DOHH2 (cell line): Measurements from ENCODE around the gene TFPI2.

Experiments
- H3F3A ChIP-seq: fragments of 200-600 bp; sonication (generic), shearing (Covaris generic); 2 replicates; pipeline ENCODE4 v1.6.0; 2016; ENCODE audit warnings: antibody characterized with exemption, mild to moderate bottlenecking; ENCODE audit not compliant: control insufficient read depth, insufficient read depth
- H3K27ac ChIP-seq: fragments of 200-600 bp; sonication (generic); 2 replicates; pipeline ENCODE4 v1.5.1; 2014; ENCODE audit warnings: low read depth, mild to moderate bottlenecking, low read length, moderate library complexity
- H3K27me3 ChIP-seq: fragments of 200-600 bp; sonication (generic); 2 replicates; pipeline ENCODE4 v1.6.1; 2014; ENCODE audit warnings: mild to moderate bottlenecking, low read length, mixed read lengths; ENCODE audit not compliant: control insufficient read depth
- H3K36me3 ChIP-seq: fragments of 200-600 bp; sonication (generic); 2 replicates; pipeline ENCODE4 v1.6.1; 2014; ENCODE audit warnings: mild to moderate bottlenecking, low read length, moderate library complexity, mixed read lengths; ENCODE audit not compliant: control insufficient read depth
- H3K4me1 ChIP-seq: fragments of 200-600 bp; sonication (generic); 2 replicates; pipeline ENCODE4 v1.6.1; 2014; ENCODE audit warnings: mild to moderate bottlenecking, low read length, mixed read lengths; ENCODE audit not compliant: control insufficient read depth
- H3K4me2 ChIP-seq: fragments of 200-600 bp; sonication (generic); 2 replicates; pipeline ENCODE4 v1.6.0; 2014; ENCODE audit warnings: mild to moderate bottlenecking, low read length, moderate library complexity
- H3K4me3 ChIP-seq: fragments of 200-600 bp; sonication (generic); 2 replicates; pipeline ENCODE4 v1.5.1; 2014; ENCODE audit warnings: mild to moderate bottlenecking, low read length, mixed read lengths
- H3K79me2 ChIP-seq: fragments of 200-600 bp; sonication (generic); 2 replicates; pipeline ENCODE4 v1.6.1; 2014; ENCODE audit warnings: mild to moderate bottlenecking, low read length, mixed read lengths; ENCODE audit not compliant: control insufficient read depth
- H3K9me2 ChIP-seq: fragments of 200-600 bp; sonication (generic); replicated peaks from 2 replicates; pipeline ENCODE4 v1.6.1; 2014; ENCODE audit warnings: mild to moderate bottlenecking, low read length, mixed read lengths; ENCODE audit not compliant: control insufficient read depth
- H3K9me3 ChIP-seq: fragments of 200-600 bp; sonication (generic); 2 replicates; pipeline ENCODE4 v1.6.1; 2014; ENCODE audit warnings: antibody characterized with exemption, low read length, mixed read lengths; ENCODE audit not compliant: control insufficient read depth, insufficient read depth
- H4K20me1 ChIP-seq: fragments of 200-600 bp; sonication (generic); 2 replicates; pipeline ENCODE4 v1.6.0; 2014; ENCODE audit warnings: low read depth, mild to moderate bottlenecking, antibody characterized with exemption, low read length, moderate library complexity; ENCODE audit not compliant: control insufficient read depth, insufficient read depth
- CTCF ChIP-seq: fragments of 200-600 bp; sonication (generic); IDR thresholded peaks from one replicate; pipeline ENCODE4 v1.5.1; 2014; ENCODE audit warnings: antibody characterized with exemption, mild to moderate bottlenecking, low read depth, low read length; ENCODE audit not compliant: poor library complexity, severe bottlenecking
- EZH2phosphoT487 ChIP-seq: fragments of 200-600 bp; sonication (generic); IDR thresholded peaks from 2 replicates; pipeline ENCODE4 v1.6.1; 2017; ENCODE audit warnings: borderline replicate concordance, mild to moderate bottlenecking, antibody characterized with exemption, low read length, moderate library complexity, mixed read lengths

TFPI2 gene

GRCh38 chr7:93935102-93935501 lies 44.5 kb upstream of the TFPI2 start:
- no peaks in the 10 kb centered on the region for H3K4me1 ChIP-seq
- H3K27ac ChIP-seq = no peak overlapping the region
- no peak overlapping the region for H3K4me2 ChIP-seq
- no peak overlapping the region for H3K4me3 ChIP-seq
- H3K9me3 ChIP-seq = no peaks in the 10 kb centered on the region
- no peaks in the 10 kb centered on the region for H3K27me3 ChIP-seq
- H3K79me2 ChIP-seq = no peaks in the 10 kb centered on the region
- H3F3A ChIP-seq = no peaks in the 10 kb centered on the region
- no peaks in the 10 kb centered on the region for H4K20me1 ChIP-seq
- no peaks in the 10 kb centered on the region for H3K9me2 ChIP-seq
- H3K36me3 ChIP-seq = no peaks in the 10 kb centered on the region
- TF ChIP-seq CTCF = no peak
- no peak for TF ChIP-seq EZH2phosphoT487

GRCh38 chr7:93933156-93933555 lies 42.6 kb upstream of the TFPI2 start:
- no peak overlapping the region for H3K4me3 ChIP-seq
- H3K27ac ChIP-seq = no peak overlapping the region
- H3F3A ChIP-seq = no peaks in the 10 kb centered on the region
- no peaks in the 10 kb centered on the region for H4K20me1 ChIP-seq
- no peaks in the 10 kb centered on the region for H3K4me1 ChIP-seq
- no peaks in the 10 kb centered on the region for H3K27me3 ChIP-seq
- no peaks in the 10 kb centered on the region for H3K9me2 ChIP-seq
- no peaks in the 10 kb centered on the region for H3K36me3 ChIP-seq
- H3K4me2 ChIP-seq = no peak overlapping the region
- no peaks in the 10 kb centered on the region for H3K9me3 ChIP-seq
- TF ChIP-seq CTCF (no peak), EZH2phosphoT487 (no peak)
- H3K79me2 ChIP-seq = no peaks in the 10 kb centered on the region

GRCh38 chr7:93931655-93932054 lies 41.1 kb upstream of the TFPI2 start:
- no peaks in the 10 kb centered on the region for H3K9me3 ChIP-seq
- H3K36me3 ChIP-seq = no peaks in the 10 kb centered on the region
- TF ChIP-seq EZH2phosphoT487 = no peak
- H3K27ac ChIP-seq = no peak overlapping the region
- no peak overlapping the region for H3K4me2 ChIP-seq
- no peaks in the 10 kb centered on the region for H4K20me1 ChIP-seq
- H3K27me3 ChIP-seq = no peaks in the 10 kb centered on the region
- no peaks in the 10 kb centered on the region for H3F3A ChIP-seq
- no peaks in the 10 kb centered on the region for H3K4me1 ChIP-seq
- no peaks in the 10 kb centered on the region for H3K79me2 ChIP-seq
- H3K9me2 ChIP-seq = no peaks in the 10 kb centered on the region
- H3K4me3 ChIP-seq = no peak overlapping the region

- H3K36me3 ChIP-seq = 0 out of 2 replicates have a peak, but pooled peaks cover 4% of the 10 kb centered on the region
- H4K20me1 ChIP-seq = no peaks in the 10 kb centered on the region
- H3K4me1 ChIP-seq = peaks cover 17% of the 10 kb centered on the region
- H3K27ac ChIP-seq = no peak overlapping the region
- no peaks in the 10 kb centered on the region for H3K27me3 ChIP-seq
- peaks cover 17% of the 10 kb centered on the region for H3K79me2 ChIP-seq
- H3F3A ChIP-seq = no peaks in the 10 kb centered on the region
- no peak overlapping the region for H3K4me3 ChIP-seq
- no peaks in the 10 kb centered on the region for H3K9me2 ChIP-seq
- TF ChIP-seq CTCF (no peak), EZH2phosphoT487 (no peak)
- no peaks in the 10 kb centered on the region for H3K9me3 ChIP-seq
- H3K4me2 ChIP-seq = no peak overlapping the region
Measured at GRCh38 chr7:93927585-93927984, 37.0 kb upstream of the TFPI2 start.
